ENCODE results near the gene FLT3LG.

GRCh38 chr19:49513746-49514118 is 39.7 kb downstream of the FLT3LG start:
- TF ChIP-seq POLR2A (IDR thresholded peaks at IDR 0.05): no peak
- TF ChIP-seq CTCF (IDR thresholded peaks at IDR 0.05): no peak
- TF ChIP-seq POLR2AphosphoS5 (IDR thresholded peaks at IDR 0.05; ENCODE audit: insufficient read depth in 1 of 2, low read depth in 1 of 2): no peak

Measured in vagina (tissue), 2 donors.